Inflammatory macrophage (primary cell): Measurements from ENCODE around the gene BEST4.
"Not testable (repeated sequence)": the region's sequence is repeated elsewhere in the genome, so short reads cannot be mapped to it uniquely, and the experiment has no call there.

Experiments
- DNase-seq, 2 donors: peaks; one replicate each; pipeline ENCODE4 v3.0.0-alpha.2; 2020 to 2022

BEST4 gene

GRCh38 chr1:44819196-44819607 is 31.2 kb upstream of the BEST4 start:
- no peak for DNase-seq

DNA sequence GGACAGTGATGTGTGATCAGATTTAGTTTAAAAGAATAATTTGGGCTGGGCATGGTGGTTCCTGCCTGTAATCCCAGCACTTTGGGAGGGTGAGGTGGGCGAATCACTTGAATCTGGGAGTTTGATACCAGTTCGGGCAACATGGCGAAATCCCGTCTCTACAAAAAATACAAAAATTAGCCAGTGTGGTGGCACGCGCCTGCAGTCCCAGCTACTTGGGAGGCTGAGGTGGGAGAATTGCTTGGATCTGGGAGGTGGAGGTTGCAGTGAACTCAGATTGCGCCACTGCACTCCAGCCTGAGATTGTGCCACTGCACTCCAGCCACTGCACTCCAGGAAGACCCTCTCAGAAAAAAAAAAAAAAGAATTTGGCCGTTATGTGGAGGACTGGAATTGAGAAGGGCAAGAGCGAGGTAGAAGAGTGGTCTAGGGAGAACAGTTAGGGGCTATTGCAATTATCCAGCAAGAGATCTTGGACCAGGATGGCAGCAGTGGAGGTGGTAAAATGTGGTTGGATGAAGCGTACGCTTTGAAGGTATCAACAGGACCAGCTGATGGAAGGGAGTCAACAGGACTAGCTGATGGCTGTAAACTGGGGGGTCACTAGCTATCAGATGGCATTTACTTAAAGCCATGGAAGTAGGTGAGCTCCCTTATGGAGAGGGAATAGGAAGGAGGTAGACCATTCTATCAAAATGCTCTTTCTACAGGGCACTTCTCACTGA is 30.0 kb upstream of the BEST4 start:
- DNase-seq = no peak

DNA sequence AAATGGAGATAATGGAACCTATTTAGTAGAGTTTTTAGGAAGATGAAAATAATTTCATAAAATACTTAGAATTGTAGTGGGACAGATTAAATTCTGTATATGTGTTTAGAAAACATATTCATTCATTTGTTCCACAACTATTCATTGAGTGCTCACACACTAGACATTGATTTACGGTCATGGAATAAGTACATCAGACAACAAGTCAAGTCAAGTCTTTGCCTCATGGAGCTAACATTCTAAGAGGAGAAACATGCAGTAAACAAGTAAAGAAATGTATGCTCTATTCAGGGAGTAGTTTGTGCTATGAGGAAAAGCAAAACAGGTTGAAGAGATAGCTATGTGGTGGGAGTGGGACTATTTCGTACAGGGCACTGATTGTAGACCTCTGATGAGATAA is 29.3 kb upstream of the BEST4 start:
- DNase-seq = no peak

- not testable (repeated sequence) for DNase-seq
These were observed 28.0 kb upstream of the BEST4 start for GRCh38 chr1:44815926-44816325.

- DNase-seq = no peak
These were observed 25.0 kb upstream of the BEST4 start for GRCh38 chr1:44812822-44813543.

- no peak for DNase-seq
These were observed 23.3 kb upstream of the BEST4 start for GRCh38 chr1:44811234-44811633.

DNA sequence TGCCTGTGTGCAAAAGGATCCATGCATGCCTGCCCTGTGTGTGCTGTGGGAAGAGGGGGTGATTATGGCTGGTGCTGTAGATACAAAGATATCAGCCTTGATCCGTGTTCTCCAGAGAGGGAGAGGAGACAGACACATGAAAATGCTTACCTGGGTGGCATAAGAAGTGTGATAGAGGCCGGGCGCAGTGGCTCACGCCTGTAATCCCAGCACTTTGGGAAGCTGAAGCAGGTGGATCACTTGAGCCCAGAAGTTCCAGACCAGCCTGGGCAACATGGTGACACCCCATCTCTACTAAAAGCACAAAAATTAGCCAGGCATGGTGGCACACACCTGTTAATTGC is 22.8 kb upstream of the BEST4 start:
- not testable (repeated sequence) for DNase-seq

- DNase-seq = peak; percentile 72 to 77
These were observed 22.3 kb upstream of the BEST4 start for GRCh38 chr1:44810101-44810761.

DNA sequence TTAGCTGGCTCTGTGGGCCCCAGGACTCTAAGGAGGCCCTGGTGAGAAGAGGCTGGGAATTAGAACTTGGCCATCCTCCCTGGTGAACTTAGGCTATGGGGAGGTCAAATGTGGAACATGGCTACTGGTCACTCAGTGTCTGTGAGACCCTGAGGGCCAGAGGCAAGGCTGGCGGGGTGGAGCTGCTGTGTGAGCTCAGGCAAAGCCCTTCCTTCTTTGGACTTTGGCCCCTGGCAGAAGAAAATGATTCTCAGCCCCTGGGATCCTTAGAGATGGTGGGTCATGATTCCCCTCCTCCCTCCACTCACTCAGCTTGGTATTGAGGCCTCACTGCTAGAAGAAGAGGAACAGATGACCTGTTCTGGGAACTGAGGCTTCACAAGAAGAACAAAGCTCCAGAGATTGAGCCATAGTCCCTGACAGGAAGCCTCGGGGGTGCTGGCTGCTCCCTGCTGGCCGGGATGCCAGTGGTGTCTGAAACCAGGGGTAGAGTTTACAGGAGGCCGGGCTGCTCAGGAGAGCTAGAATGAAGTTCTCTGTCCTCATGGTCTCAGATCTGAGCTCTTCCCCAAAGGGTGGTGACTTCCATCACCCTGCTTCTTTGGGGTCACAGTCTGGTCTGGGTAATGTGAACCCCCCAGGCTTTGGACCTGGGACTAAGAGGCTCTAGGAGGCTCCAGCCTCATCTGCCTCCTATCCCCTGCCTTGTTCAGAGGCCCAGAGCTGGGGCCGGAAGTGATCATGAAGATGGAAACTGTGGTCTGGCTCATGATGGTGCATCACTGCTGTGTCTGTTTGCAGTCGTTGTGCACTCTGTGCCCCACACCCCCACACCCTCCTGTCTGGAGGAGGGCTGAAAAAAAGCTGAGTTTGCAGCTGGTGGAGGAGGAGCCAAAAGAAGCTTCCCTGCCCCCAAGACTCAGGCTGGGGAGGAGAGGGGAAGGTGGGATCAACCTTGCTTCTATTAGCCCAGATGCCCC is 21.3 kb upstream of the BEST4 start:
- DNase-seq = peak; percentile 93 to 95

- DNase-seq = no peak
These were observed 20.3 kb upstream of the BEST4 start, which contains the start of gene BTBD19 for GRCh38 chr1:44808063-44808937. Gene BTBD19 (plus strand): TSS chr1:44808523. CDS start chr1:44808821, 298 bp downstream.

DNA sequence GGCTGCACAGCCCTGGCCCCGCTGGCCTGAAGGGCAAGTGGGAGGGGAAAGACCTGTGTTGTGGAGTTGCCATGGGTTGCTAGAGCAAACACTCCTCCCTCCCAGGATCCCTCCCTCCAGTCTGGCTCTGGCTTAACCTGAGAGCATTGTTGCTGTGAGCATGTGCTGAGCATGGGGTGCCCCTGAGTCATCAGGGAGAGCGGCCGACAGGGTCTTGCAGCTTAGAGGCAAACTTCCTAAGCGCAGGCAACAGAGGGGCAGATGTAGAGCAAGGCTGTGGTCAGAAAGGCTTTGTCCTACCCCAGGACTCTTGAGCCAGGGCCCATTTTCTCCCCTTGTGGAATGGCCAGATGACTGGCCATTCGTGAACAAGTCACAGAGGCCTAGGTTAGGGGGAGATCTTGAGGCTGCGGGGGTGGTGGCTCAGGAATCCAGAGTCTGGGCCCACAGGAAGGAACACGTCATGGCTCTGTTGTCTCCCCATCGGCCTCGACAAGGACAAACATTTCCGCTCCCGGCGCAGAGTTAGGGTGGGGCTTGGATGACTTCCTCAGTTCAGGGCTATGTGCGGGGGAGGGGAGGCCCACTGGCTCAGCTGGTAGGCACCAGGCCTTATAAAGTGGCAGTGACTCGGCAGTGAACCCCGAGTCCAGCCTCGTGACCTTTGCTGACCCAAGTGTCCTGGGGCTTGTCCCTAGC is 19.5 kb upstream of the BEST4 start:
- peak; percentile 99 to 100 for DNase-seq

DNA sequence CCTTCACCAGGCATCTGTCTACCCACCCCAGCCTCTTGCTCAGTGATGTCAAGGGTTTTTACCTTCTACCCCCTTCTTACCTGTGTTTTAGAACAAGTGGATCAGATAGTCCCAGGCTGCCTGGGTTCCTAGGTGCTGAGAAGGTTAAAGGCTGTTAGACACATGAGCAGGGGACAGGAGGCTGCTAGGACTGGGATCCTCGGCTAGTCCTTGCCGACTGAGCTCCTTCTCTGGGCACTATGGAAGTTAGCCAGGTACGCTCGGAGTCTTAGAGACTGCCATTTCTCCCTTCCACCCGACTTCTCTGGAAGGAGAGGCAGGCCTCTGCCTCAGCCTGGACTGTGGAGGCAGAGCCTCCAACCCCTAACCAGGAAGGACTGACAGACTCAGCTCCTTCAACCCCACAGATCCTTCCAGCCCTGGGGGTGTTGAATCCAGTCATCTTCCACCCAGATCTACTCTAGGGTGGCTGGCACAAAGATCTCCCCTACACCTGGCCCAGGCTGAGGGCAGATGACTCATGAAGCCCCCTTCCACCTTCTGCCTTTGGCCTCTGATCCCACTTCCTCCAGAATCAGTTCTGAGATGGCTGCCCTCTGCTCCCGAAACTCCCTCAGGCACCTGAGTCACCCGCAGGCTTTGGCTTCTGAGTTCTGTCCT is 18.9 kb upstream of the BEST4 start, which contains the start of gene DYNLT4:
Gene DYNLT4, minus strand, starts transcription at position 648 of the 660 bp plus-strand sequence. CDS start 683 bp downstream, outside the sequence.
- DNase-seq = no peak

GRCh38 chr1:44806025-44806703 is 18.2 kb upstream of the BEST4 start:
- no peak for DNase-seq

GRCh38 chr1:44805311-44806024 is 17.5 kb upstream of the BEST4 start:
- no peak for DNase-seq

- no peak for DNase-seq
These were observed 15.5 kb upstream of the BEST4 start for GRCh38 chr1:44803312-44804095.

DNA sequence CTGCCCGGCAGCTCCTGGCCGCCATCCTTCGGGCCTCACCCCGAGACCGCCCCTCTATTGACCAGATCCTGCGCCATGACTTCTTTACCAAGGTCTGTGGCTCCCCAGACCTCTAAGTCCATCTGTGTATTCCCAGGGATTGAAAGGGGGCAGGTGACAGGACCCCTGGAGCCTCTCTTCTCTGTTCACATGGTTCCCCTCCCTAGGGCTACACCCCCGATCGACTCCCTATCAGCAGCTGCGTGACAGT is 15.0 kb upstream of the BEST4 start:
- no peak for DNase-seq

GRCh38 chr1:44802306-44803061 is 14.5 kb upstream of the BEST4 start:
- DNase-seq = peak in 1 of 2 donors; percentile 45
